AG08396 (cell line): ENCODE data around the gene CLPX.
"Not testable (repeated sequence)": the region's sequence is repeated elsewhere in the genome, so short reads cannot be mapped to it uniquely, and the experiment has no call there.

Experiments
- DNase-seq: peaks from one replicate; pipeline ENCODE4 v3.0.0; 2012; ENCODE audit warnings: low spot score, mixed read lengths

CLPX gene

GRCh38 chr15:65100442-65100841 lies 84.7 kb downstream of the CLPX start:
- no peak for DNase-seq

GRCh38 chr15:65099801-65100200 lies 85.3 kb downstream of the CLPX start:
- not testable (repeated sequence) for DNase-seq

GRCh38 chr15:65099336-65099735 lies 85.8 kb downstream of the CLPX start:
- DNase-seq = no peak
